Sciatic nerve (tissue), 2 donors: ENCODE data around the gene MTHFD1L. TPM values are rescaled to one million over a fixed set of nuclear protein-coding genes. Genes with fewer than 3 reads are reported as not detected.

Experiments used
- ATAC-seq: fragments of 200-7000 bp; cut with Tn5 transposase; one replicate; pipeline ENCODE4 v1.9.1; 2020; ENCODE audit warnings: mild to moderate bottlenecking, moderate library complexity
- DNase-seq: peaks from one replicate; pipeline ENCODE4 v3.0.0-alpha.2; 2020; ENCODE audit warnings: low spot score
- intact Hi-C: fragments of 100-400 bp; cut with DNase I; formaldehyde crosslinking; loops from one replicate; pipeline ENCODE4 v1.14.2; 2022
- total RNA-seq: library from RNA; stranded (reverse); fragmentation: NEBNext Ultra II Directional; extraction: Animal tissue kit (Norgen Biotek cat#: 25700); gene quantifications from one replicate; pipeline ENCODE4 v1.2.1, GENCODE V29; 2021
- donor health status: DM: no; HTN: no; CAD: no.
- donor health status: DM: no; HTN: no; CAD: no.

MTHFD1L gene
- total RNA-seq, 1 donor from 2014 or later = 30.4 TPM

- ATAC-seq = no peak
- intact Hi-C loops = no loop called here
These were observed 102.4 kb downstream of the MTHFD1L start for GRCh38 chr6:150967910-150968309.

GRCh38 chr6:150969901-150970300 is 104.4 kb downstream of the MTHFD1L start:
- DNase-seq = no peak
- ATAC-seq = no peak
- intact Hi-C loops = no loop called here

More at GRCh38 chr6:150967910-150968309, 102.4 kb downstream of the MTHFD1L start:
- no peak for DNase-seq

- intact Hi-C loops = no loop called here
- DNase-seq (no peak), ATAC-seq (no peak)
These were observed 105.7 kb downstream of the MTHFD1L start for GRCh38 chr6:150971219-150971618.

- DNase-seq (no peak), ATAC-seq (no peak)
- intact Hi-C loops = no loop called here
These were observed 109.6 kb downstream of the MTHFD1L start for GRCh38 chr6:150975136-150975535.

- DNase-seq = no peak
- intact Hi-C loops = no loop called here
- no peak for ATAC-seq
These were observed 111.8 kb downstream of the MTHFD1L start for GRCh38 chr6:150977281-150977680.

- DNase-seq = no peak
- intact Hi-C loops = no loop called here
- ATAC-seq = no peak
These were observed 113.1 kb downstream of the MTHFD1L start for GRCh38 chr6:150978624-150979023.

- ATAC-seq = no peak
- intact Hi-C loops = no loop called here
- DNase-seq = no peak
These were observed 114.4 kb downstream of the MTHFD1L start for GRCh38 chr6:150979826-150980350.

- ATAC-seq (peak; percentile 67), DNase-seq (no peak)
- intact Hi-C loops = no loop called here
These were observed 115.6 kb downstream of the MTHFD1L start for GRCh38 chr6:150981095-150981494.

- DNase-seq (no peak), ATAC-seq (no peak)
- intact Hi-C loops = no loop called here
These were observed 116.2 kb downstream of the MTHFD1L start for GRCh38 chr6:150981669-150982068.

- DNase-seq (no peak), ATAC-seq (no peak)
- intact Hi-C loops = no loop called here
These were observed 121.9 kb downstream of the MTHFD1L start for GRCh38 chr6:150987371-150987828.

- DNase-seq = no peak
- ATAC-seq = no peak
- intact Hi-C loops = no loop called here
These were observed 122.5 kb downstream of the MTHFD1L start for GRCh38 chr6:150987855-150988464.

GRCh38 chr6:150991487-150991886 is 126.0 kb downstream of the MTHFD1L start:
- no peak for DNase-seq
- intact Hi-C loops = no loop called here
- no peak for ATAC-seq

- intact Hi-C loops = no loop called here
- no peak for ATAC-seq
These were observed 126.8 kb downstream of the MTHFD1L start for GRCh38 chr6:150992262-150992661.

GRCh38 chr6:150992703-150993102 is 127.2 kb downstream of the MTHFD1L start:
- intact Hi-C loops = no loop called here
- DNase-seq = no peak
- no peak for ATAC-seq

More at GRCh38 chr6:150992262-150992661, 126.8 kb downstream of the MTHFD1L start:
- no peak for DNase-seq

GRCh38 chr6:150993253-150993652 is 127.8 kb downstream of the MTHFD1L start:
- ATAC-seq (no peak), DNase-seq (no peak)
- intact Hi-C loops = no loop called here

GRCh38 chr6:150994026-150994425 is 128.5 kb downstream of the MTHFD1L start:
- intact Hi-C loops = no loop called here
- ATAC-seq (no peak), DNase-seq (no peak)

GRCh38 chr6:150996968-150997367 is 131.5 kb downstream of the MTHFD1L start:
- ATAC-seq (no peak), DNase-seq (no peak)
- intact Hi-C loops = no loop called here

- intact Hi-C loops = no loop called here
- ATAC-seq (no peak), DNase-seq (no peak)
These were observed 133.6 kb downstream of the MTHFD1L start for GRCh38 chr6:150999107-150999506.

GRCh38 chr6:150999576-150999975 is 134.1 kb downstream of the MTHFD1L start:
- no peak for ATAC-seq
- intact Hi-C loops = no loop called here
- DNase-seq = no peak

- ATAC-seq = no peak
- no peak for DNase-seq
- intact Hi-C loops = loop anchor here (10.0 kb wide), 1 partner anchor 97 kb away; no protein-coding TSS in a partner anchor
These were observed 136.0 kb downstream of the MTHFD1L start for GRCh38 chr6:151001387-151002056.
